GM21381 (cell line): Measurements from ENCODE around the gene PGA5.
"Not testable (repeated sequence)": the region's sequence is repeated elsewhere in the genome, so short reads cannot be mapped to it uniquely, and the experiment has no call there.

Experiments used
- ATAC-seq: cut with Tn5 transposase; IDR thresholded peaks from one replicate; pipeline ENCODE4 v1.9.1; 2021; ENCODE audit warnings: mild to moderate bottlenecking, moderate library complexity; ENCODE audit not compliant: unreplicated experiment

Gene PGA5

DNA sequence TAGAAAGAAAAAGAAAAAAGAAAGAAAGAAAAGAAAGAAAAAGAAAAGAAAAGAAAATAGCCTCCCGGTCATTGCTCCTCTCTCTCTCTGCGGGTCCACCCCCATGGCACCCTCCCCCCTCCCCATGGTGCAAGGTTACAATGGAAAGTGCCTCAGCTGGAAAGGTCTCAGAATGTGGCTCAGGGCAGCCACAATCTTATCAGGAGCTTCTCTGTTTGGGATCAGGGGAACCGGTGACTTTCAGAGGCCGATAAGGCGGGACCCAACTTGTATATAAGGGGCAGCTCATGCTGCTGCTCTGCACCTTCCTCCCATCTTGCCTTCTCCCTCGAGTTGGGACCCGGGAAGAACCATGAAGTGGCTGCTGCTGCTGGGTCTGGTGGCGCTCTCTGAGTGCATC is at the start of gene PGA5:
TSS of gene PGA5 (plus strand) at position 301 of the 400 bp plus-strand sequence. CDS start at position 353, 52 bp downstream.
- ATAC-seq = not testable (repeated sequence)

DNA sequence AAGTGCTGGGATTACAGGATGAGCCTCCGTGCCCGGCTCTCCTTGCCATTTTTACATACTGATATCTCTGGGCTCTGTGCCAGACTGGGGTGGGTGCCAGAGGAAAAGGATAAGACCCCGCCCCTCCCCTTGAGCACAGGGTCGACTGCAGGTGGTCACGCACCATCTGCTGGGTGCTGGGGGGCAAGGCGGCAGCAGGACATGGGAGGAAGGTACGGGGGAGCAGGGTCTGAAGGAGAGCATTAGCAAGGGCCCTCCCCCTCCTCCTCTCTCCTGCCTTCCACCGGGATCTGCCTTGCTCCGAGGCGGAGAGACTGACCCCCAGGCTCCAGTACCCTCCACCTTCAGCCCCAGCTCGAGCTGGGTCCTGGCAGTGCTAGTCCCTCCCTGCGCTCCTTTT is 47.4 kb upstream of the PGA5 start:
- no peak for ATAC-seq

GRCh38 chr11:61194169-61194671 is 46.8 kb upstream of the PGA5 start:
- no peak for ATAC-seq

- no peak for ATAC-seq
These were observed 45.8 kb upstream of the PGA5 start for GRCh38 chr11:61194981-61195695.

GRCh38 chr11:61195719-61196118 is 45.3 kb upstream of the PGA5 start:
- ATAC-seq = no peak

DNA sequence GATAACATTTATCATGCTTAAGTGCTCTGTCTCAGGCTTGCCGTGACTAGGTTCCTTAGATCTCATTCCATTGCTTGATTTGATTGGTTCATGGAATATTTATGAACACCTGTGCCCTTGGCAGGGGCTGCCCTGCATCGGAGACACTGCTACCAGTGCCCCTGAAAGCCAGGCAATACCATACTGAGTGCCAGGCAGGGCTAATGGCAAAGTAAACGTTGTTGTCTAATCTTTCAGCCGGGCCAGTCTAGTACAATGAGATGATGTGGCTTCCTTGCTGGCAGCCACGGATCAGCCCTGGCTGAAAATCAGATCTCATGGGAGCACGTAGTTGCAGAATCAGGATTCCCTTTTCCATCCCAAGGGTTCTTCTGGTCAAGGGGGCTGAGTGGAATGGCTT is 42.6 kb upstream of the PGA5 start:
- ATAC-seq = no peak

DNA sequence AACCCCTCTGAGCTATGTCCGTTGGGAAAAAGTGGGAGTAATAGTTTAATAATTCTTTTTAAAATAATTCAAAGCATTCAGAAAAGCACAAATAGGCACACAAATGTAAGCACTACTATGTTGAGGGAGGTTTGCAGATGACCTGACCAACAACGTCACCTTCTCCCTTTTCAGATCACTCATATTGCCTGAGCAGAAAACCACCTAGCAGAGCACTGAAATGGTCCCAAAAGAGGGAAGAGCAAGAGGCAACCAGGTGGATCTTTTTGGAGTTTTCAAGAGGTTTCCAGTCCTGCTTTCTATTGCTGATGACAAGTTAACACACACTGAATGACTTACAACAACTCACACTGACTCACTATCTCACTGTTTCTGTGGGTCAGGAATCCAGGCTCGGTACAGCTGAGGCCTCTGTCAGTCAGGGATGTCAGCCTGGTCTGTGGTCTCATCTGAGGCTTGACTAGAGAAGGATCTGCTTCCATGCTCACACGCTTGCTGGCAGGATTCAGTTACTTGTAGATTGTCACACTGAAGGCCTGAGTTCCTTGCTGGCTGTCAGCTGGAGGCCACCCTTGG is 41.9 kb upstream of the PGA5 start:
- no peak for ATAC-seq

DNA sequence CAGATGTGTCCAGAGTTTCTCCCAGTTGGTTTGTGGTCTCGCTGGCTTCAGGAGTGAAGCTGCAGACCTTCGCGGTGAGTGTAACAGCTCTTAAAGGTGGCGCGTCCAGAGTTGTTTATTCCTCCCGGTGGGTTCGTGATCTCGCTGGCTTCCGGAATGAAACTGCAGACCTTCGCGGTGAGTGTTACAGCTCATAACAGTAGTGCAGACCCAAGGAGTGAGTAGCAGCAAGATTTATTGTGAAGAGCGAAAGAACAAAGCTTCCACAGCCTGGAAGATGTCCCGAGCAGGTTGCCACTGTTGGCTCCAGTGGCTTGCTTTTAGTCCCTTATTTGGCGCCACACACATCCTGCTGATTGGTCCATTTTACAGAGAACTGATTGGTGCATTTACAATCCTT is 39.5 kb upstream of the PGA5 start:
- no peak for ATAC-seq

GRCh38 chr11:61202950-61203746 is 37.8 kb upstream of the PGA5 start, which contains the start of gene PGA3:
Gene PGA3, plus strand, starts transcription at chr11:61203515. Its CDS starts 50 bp downstream, at chr11:61203565.
- not testable (repeated sequence) for ATAC-seq

- not testable (repeated sequence) for ATAC-seq
These were observed 37.1 kb upstream of the PGA5 start for GRCh38 chr11:61203873-61204272.

DNA sequence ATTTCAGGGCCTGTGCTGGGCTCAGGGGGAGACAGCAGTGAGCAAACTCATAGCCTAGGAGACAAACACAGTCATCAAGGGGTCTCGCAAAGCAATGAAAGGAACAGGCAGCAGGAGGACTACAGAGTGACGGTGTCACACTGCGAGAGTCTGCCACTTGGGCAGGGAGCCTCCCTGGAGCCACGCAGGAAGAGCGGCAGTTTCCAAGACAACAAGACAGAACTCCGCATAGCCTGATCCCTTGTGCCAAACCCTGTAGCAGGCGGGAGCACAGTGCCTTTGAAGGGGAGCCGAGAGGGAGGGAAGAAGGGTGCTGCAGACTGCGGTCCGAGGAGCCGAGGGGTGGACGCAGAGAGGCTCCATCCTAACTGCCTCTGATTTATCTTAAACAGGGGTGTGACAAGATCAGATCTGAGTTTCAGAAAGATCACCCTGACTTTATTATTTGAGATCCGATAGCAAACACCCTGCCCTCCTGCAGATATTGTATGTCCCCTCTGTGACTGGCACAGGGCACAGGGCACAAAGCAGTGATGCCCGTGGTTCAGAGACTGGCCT is 36.4 kb upstream of the PGA5 start:
- not testable (repeated sequence) for ATAC-seq

DNA sequence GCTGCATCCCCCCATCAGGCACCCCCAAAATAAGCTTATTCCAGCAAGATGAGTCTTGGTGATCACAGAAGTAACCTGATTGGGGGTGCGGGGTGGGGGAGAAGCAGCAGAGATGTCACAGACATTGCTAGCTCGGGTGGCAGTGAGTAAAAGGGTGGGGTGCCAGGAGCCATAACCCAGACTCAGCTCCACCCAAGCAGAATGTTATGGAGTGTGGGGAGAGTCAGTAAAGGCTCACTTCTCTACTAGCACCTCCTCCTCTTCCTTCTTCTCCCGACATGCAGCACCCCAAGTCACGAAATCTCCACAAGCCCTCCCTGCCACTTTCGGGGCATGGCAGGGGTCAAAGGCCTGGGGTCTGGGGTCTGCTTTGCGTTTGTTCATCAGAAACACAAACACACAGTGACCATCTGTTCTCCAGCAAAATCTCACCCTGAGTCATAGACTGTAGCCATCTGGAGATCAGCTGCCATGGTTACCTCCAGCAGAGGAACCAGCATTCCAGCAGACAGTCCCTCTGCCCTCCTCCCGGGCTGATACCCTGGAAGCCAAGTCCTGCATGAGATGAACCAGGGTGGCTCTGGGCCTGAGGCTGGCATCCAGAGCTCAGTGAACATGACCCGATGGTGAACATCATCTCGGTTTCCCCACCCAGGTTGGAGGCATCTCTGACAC is 33.2 kb upstream of the PGA5 start:
- not testable (repeated sequence) for ATAC-seq

GRCh38 chr11:61210629-61211028 is 30.3 kb upstream of the PGA5 start:
- not testable (repeated sequence) for ATAC-seq

- not testable (repeated sequence) for ATAC-seq
These were observed 29.5 kb upstream of the PGA5 start for GRCh38 chr11:61211327-61211952.

DNA sequence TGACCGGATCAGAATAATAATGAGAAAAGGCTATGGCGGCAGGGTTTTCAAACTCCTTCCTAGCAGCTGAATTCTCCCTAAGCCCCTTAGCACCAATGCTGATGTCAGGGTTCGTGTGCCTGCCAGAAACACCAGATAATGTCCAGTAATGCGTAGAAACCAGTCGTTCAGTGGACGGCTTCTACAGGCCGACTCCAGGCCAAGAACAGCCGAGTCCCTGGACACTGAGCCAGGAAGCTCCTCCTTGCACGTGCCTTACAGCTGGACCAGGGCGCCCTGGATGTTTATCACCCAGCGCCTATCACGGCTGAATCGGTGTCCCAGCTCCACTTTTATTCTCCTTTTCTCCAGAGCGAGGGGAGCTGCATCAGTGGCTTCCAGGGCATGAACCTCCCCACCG is 28.8 kb upstream of the PGA5 start:
- ATAC-seq = not testable (repeated sequence)

DNA sequence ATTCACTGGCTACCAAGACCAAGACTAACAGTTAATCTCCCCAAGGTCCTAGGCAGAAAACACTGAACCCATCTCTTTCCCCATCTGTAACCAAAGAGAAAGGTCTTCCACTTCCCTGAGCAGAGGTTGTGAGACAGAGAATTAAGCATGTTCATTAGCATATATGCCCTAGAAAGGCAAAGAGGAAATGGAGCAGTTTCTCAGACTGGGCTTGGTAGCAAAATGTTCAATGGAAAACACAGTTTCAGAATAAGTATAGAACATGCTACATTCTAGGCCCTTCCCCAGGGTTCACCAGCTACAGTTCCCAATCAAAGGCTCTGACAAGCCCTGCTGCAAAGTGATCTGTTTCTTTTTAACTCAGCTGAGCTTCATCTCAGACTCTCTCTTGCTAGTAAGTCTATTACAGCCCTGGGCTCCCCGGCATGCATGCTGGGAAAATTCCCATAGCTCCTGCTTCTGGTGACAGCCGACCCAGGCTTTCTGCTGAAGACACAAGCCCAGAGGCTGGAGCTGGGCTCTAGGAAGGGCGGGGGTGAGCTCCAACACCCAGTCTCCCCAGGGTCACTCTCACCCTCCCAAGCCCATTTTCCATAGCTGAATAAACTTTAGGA is 27.2 kb upstream of the PGA5 start:
- not testable (repeated sequence) for ATAC-seq

DNA sequence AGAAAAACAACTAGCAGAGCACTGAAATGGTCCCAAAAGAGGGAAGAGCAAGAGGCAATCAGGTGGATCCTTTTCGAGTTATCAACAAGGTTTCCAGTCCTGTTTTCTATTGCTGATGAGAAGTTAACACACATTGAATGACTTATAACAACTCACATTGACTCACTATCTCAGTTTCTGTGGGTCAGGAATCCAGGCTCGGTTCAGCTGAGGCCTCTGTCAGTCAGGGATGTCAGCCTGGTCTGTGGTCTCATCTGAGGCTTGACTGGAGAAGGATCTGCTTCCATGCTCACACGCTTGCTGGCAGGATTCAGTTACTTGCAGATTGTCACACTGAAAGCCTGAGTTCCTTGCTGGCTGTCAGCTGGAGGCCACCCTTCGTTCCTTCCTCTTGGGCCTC is 22.7 kb upstream of the PGA5 start:
- ATAC-seq = not testable (repeated sequence)

DNA sequence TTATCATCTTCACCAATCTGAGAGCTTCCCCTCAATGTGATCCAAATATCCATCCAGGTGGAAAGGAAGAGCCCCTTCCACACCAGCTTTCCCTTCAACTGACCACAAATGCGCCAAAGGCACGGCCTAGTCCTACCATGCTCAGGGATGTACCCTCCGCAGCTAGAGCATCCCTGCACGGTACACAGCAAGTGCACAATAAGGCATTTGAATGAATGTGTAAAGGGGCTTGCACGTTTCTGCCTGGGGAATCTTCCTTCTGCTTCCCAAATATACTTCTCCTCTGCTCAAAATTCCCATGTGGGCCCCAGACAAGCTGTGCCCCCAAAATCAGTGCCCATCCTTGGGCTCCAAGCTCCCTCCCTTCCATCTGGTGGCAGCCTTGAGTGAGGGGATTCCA is 22.0 kb upstream of the PGA5 start:
- not testable (repeated sequence) for ATAC-seq

GRCh38 chr11:61222047-61222446 is 18.9 kb upstream of the PGA5 start, which contains the start of gene PGA4:
Gene PGA4, plus strand, starts transcription at chr11:61222347. Its CDS starts 54 bp downstream, at chr11:61222401.
- not testable (repeated sequence) for ATAC-seq

- ATAC-seq = not testable (repeated sequence)
These were observed 18.3 kb upstream of the PGA5 start for GRCh38 chr11:61222692-61223091.
